GF-D8 (cell line): ENCODE data around the gene ADGRL1.
"Not testable (repeated sequence)": the region's sequence is repeated elsewhere in the genome, so short reads cannot be mapped to it uniquely, and the experiment has no call there.

Experiments
- DNase-seq: peaks from one replicate; lab custom pipeline; 2025; lab: John Stamatoyannopoulos, UW

The ADGRL1 gene

DNA sequence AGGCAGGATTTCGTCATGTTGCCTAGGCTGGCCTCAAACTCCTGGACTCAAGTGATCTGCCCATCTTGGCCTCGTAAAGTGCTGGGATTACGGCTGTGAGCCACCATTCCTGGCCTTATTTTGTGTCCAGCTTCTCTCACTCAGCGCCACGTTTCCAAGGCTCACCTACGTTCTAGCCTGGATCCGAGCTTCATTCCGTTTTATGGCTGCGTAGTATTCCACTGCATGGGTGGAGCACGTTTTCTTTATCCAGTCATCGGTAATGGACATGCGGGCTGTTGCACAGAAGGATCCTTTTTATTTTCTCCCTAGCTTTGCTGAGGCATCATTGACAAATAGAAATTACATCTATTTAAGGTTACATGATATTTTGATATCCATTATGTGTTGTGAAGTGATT lies 16.6 kb downstream of the ADGRL1 start:
- no peak for DNase-seq

DNA sequence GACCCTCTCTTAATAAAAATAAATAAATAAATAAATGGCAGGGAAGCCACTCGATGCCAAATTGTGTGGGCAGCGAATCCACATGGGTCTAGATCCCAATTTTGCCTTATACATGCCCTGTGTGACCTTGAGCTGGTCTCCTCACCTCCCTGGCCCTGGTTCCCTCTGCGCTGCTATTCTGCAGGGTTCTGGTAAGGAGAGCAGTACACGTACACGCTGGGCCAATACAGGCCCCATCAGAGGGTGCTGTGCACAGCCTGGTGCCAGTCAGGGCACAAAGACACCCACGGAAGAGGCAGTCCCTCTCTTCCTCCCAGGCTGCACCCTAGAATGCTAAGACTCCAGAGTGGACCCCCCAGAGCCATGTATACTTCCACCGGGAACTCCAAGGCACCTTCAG lies 17.9 kb downstream of the ADGRL1 start:
- not testable (repeated sequence) for DNase-seq

DNA sequence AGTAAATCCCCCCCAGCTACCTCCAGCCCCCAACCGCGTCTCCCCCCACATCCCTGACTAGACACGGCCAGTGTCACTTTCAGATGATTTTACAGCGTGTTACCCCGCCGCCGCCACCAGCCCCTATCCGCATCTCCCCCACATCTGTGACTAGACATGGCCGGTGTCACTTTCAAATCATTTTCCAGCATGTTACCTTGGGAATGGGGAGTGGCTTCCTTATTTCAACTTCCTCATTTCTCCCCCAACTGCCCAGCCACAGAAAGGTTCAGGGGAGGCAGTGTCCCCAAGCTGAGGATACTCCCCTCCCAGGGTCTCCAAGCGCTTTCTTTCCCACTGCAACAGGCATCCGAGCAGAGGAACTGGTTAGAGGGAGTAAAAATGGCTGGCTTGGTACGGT lies 18.4 kb downstream of the ADGRL1 start:
- peak; percentile 20 for DNase-seq

DNA sequence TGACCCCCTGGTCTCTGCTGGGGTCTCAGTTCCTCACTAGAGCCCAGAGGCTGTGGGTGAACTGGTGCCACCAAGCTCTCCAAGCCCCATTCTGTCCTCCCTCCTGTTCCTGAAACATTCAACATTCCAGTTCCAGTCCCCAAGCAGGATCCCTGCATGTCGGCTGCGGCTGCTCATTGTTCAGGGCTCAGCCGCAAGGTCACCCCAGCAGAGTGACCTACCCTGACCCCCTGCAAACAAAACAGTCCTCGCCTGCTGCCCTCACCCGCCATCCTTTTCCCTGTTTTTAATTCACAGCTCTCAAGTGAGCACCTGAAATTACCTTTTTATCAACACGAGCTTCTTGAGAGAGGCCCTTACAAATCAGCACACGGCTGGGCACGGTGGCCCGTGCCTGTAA lies 19.3 kb downstream of the ADGRL1 start:
- DNase-seq, result not testable (repeated sequence)

DNA sequence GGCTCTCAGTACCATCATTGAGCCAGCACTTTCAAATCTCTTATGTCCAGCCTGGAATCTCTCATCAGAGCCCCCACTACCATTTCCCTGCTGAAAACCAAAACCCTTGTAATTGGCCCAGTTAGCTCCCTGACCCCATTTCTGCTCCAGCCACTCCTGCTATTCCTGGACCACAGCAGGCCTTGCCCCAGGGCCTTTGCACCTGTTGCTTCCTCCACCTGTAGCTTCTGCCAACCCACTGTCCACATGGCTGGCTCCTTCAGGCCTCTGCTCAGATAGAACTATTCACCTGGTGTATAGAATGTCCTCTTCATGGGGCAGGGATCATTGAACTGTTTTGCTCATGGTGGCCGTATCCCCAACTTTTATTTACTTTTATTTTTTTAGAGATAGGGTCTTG lies 20.3 kb downstream of the ADGRL1 start:
- not testable (repeated sequence) for DNase-seq

DNA sequence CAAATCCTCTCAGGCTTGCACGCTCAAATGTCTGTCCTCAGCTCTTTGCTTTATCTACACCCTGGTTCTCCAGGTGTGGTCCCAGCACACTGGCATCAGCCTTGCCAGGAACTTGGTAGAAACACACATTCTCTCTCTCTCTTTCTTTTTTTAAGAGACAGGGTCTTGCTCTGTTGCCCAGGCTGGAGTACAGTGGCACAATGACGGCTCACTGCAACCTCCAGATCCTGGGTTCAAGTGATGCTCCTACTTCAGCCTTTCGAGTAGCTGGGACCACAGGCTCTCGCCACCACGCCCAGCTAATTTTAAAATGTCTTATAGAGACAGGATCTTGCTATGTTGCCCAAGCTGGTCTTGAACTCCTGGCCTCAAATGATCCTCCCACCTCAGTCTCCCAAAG lies 20.8 kb downstream of the ADGRL1 start:
- no peak for DNase-seq

DNA sequence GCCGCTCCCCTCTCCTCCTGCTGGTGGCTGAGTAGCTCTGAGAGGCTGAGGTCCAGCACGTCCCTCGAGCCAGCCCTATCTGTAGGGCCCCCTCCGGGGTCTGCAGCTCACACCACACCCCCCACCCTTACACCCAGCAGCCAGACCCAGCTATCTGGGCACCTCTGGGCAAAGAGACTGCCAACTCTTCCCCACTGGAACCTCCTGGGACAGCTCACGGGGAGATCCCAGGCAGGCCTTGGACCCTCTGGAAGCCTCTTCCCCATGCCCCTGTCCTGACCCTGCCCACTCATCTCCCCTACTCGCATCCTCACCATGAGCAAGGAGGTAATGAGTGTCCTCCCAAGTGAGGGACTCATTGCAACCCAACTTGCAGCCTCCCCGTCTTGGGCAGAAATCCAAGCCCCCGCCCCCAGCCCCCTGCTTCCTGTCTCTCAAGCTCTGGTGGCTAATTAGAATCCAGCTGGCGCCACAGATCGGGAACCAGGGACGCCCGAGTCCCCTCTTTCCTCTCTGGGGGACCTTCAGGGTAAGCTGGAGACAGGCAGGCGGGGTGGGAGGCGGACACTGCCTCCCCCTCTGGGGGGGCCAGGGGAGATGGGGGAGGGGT lies 22.1 kb downstream of the ADGRL1 start:
- no peak for DNase-seq

DNA sequence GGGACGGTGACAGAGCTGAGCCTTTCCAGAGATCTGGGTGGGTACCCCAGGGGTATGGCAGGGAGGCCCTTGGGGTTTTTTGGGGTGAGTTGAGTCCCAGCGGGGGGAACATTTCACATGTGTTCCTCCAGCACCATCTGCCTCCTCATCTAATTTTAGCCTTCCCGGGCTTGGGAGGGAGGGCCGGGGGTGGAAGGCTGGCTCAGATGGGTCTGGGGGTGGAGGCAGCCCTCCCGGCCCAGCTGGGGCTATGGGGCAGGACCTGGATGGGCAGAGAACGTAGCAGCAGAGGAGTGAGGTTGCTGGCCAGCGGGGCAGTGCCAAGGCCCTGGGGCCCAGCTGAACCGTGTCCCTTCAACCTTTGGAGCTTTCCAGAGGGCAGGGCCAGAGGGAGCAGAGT lies 23.5 kb downstream of the ADGRL1 start:
- DNase-seq, result no peak

DNA sequence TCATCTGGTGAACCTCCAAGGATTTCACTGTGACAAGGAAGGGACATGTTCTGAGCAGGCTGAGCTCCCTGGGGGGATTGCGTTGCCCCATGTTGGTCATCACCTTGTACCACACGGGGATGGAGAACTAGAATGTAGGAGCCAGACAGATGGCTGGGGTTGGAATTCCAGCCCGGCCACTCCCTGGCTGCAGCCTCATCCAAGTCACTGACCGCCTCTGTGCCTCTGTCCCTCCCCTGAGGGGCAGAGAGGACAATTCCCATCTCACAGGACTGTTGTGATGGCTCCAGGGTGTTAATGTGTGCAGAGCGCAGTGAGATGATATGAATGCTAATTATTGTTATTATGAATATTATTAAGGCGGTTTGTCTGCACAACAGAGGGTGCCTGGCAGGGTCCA lies 24.1 kb downstream of the ADGRL1 start:
- no peak for DNase-seq

DNA sequence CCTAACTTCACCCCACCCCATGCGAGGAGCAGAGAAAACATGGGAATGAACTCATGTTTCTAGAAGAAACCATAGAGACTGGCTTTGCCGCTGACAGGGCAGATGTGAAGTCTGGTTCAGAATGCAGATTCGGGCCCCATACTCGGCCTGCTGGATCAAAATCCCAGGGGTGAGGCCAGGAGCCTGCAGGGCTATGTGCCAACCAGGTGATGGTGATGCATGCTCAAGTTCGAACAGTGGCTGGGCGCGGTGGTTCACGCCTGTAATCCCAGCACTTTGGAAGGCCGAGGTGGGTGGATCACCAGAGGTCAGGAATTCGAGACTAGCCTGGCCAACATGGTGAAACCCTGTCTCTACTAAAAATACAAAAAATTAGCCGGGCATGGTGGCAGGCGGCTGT lies 24.8 kb downstream of the ADGRL1 start:
- not testable (repeated sequence) for DNase-seq

DNA sequence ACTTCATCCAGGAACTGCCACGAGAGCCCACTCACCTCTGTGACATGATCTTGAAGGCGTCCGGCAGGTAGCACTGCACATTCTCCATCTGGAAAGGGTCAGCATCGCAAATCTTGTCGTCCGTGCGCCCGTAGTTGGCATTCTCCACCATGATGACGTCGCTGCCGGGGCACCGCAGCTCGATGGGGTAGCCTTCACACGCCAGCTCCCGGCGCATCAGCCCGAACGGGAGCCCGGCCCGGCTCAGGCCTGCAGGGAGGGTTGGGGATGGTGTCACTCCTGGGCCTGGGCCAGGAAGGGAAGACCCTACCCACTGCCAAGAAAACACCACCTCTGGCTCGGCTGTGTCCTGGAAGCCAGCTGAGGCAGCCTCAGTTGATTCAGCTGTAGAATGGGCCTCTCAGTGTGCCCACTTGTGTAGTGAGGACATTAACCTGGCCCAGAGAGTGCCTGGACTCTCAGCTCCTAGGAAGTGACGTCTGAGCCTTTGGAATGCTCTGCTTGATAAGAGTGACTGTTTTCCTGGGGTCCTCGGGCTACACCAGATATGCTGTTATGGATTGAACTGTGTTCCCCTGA lies 28.4 kb downstream of the ADGRL1 start:
- DNase-seq, result no peak

DNA sequence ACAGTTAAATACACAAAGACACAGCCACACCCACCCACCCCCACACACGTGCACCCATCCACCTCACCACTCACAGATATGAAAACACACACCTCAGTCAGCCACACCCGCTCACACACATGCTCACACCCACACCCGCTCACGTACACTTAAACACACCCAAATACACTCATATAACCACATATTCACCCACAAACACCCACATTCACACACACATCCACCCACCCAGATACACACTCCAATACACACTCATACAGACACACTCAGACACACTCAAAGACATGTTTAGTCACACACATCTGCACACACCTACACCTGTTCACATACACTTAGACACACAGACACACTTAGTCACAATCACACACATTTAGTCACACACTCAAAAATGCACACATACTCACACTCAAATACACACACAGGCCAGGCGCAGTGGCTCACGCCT lies 30.6 kb downstream of the ADGRL1 start:
- DNase-seq, result no peak

DNA sequence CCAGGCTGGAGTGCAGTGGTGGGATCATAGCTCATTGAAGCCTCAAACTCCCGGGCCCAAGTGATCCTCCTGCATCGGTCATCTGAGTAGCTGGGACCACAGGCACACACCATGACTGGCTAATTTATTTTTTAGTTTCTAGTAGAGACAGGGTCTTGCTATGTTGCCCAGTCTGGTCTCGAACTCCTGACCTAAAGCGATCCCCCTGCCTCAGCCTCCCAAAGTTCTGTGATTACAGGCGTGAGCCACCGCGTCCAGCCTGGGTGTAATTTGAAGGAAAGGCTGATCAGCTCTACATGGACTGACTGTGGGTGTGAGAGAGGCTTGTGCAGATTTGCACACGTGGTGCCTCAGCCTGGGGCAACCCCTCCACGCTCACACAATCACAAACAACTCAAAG lies 31.1 kb downstream of the ADGRL1 start:
- DNase-seq, result no peak

DNA sequence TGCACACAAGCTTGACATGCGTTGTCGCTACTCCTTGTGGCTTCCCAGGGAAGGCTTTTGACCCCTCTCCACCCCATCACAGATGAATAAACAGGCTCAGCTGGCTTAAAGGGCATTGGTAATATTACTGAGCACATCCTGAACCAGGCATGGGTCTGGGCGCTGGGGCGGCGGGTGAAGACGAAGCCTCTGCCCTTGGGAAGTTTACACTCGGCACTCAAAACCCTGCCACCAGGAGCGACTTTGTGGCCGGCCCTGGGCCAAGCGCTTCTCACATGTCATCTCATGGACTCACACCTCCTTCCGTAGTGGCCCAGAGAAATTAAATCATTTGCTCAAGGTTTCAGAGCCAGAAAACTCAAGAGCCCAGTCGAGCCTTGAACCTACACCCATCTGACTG lies 37.0 kb downstream of the ADGRL1 start:
- DNase-seq, result no peak

DNA sequence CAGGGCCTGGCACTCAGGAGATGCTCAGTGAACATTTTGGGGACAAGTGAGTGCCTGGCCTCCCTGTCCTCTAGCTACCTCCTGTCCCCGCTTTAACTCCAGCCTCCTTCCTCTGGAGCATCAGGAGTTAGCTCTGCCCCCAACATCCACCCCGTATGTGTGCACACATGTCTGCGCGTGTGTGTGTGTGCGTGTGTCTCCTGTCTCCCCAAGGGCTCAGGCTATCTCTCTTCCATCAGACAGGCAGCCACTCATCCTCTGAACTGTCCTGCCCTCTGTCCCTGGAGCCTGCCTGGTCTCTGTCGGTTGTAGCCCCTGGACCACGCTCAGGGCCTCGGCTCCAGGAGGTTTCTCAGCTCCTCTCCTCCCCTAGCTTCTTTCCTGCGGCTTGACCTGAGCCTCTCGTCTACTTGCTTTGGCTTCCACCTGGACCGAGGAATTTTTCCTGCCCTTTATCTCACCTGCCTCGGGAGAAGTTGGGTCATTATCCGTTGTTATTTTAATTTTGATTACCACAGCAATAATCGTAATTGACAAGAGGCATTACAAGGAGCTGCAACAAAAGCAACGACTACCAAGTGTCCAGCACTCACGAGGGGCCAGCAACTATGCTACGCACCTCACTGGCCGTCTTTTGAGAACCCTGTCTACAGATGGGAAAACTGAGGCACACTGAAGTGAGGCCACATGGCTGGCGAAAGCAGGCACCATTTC lies 37.6 kb downstream of the ADGRL1 start:
- no peak for DNase-seq

DNA sequence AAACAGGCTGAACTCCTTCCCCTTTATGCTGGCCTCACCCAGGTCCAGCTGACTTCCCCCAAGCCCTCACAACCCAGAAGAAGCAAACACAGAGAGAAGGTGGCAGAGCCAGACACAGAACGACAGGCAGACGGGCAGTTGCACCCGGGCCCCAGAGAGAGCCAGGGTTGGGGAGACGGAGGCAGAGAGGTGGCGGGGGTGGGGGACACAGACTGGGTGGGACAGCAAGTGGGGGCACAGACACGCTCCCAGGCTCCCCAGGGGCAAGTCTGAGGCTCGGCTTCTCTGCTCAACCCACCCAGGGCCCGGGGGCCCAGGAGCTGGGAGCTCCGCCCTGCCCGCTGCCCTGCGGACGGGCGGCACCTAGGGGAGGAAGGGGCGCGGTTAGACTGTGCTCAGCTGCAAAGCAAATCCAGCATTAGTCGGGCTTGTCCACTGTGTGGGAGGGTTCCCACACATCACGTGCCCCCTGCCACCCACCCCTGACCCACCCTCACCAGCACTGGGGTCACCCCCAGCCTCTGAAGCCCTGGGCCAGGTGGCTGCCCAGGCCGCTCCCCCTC lies 38.3 kb downstream of the ADGRL1 start:
- no peak for DNase-seq

DNA sequence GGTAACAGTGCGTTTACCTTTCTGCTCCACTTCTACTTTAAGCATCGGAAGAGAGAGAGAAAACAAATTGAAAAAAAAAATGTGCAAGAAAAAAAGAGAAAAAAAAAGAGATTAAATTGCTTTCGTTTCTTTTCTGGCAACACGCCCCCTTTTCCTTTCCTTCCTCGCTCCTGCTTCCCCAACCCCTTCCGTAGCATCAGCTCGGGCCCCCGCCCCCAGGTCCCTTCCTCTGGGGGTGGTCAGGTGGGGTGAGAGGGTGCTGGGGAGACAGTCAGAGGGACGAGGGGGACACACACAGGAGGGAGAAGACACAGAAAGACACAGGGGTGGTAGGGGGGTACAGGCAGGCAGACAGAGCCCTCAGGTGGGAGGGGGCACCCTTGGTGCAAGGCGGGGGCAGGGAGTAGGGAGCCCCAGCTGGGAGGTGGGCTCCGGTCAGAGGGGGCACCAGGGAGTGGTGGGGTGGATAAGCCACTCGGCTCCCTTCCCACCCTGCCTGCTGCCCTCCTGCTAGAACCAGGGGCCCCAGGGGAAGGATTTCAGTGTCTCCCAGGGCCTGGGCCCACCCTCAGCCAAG lies 38.9 kb downstream of the ADGRL1 start:
- no peak for DNase-seq

DNA sequence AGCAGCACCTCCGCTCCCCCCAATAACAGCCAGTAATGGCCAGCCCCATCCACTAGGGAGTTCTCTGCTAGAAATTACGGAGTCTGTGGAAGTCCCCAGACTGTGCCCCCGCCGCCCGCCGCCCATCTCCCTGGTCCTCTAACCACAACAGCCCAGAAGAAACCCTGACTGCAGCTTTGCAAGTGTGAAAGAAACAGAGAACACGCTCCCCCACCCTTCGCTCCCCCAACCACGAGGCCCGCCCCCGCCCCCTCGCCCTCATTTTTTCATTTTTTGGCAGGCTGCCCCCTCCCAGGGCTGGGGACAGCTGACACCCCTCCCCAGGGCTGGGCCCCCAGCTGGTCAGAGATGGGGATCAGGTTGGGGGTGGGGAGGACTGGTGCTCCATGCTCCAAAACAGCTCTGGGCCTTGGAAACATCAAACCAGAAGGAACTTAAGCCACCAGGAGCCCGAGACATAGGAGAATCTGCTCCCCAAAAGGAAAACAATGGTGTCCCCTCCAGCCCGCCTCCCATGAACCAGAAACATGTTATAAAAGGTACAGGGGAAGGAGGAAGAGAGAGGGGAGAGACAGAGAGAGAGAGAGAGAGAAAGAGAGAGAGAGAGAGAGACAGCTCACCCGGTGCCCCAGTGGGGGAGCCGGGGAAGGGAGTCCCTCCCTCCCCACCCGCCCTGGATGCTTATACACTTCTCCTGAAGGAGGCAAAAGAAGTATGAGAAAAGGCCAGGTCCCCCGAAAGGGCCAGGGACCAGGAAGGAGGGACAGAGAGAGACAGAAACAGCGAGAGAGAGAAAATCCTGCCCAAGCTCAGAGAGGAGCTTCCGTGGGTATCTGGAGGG lies 39.8 kb downstream of the ADGRL1 start:
- no peak for DNase-seq

DNA sequence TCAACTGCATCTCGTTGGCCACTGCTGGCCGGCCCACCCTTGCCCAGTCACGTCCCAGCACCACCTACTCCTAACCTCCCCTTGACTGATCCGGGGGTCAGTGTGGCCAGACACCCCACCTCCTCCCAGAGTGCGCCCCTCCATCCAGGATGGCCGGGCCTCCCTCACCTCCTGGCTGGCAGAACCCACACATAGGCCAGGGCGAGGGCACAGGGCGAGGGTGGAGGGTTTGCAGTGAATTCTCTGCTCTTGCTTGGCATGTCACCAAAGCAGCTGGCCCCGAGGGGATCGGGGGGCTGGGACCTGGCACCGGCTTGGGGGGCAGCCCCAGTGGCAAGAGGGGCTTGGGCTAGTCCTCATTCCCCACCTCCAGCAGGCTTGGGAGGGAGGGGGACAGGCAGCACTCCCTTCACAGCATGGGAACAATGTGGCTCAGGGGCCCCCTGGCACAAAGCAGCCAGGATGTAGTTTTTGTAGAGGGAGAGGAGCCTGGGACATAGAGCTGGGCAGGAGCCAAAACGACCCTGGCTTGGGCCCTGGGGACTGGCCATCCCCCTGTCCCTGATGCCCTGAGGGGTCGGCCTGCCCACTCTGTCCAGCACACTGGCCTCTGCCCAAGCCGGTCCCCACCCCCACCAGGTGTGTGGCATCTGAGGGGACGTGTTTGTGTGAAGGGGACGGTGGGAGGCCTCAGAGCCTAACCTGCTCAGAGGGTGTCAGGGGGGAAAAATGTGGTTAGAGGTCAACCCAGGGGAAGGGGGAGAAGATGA lies 41.1 kb downstream of the ADGRL1 start:
- no peak for DNase-seq

DNA sequence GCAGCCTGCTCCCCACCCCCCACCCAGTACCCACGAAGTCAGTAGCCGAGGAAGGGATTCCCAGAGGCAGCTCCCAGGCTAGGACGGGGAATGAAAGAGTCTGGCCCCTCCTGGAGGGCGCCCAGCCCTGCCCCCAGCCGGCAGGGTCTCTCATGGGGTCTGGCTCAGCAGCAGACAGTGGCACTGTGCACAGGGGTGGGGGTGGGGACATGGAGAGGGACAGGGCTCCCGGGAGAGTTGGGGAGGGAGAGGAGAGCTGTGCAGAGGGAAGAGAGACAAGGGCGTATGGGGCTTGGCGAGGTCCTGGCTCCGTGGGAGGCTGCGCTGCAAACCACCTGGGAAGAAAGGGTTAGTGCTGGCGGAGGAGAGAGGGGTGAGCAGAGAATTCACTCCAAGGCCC lies 41.9 kb downstream of the ADGRL1 start:
- no peak for DNase-seq

DNA sequence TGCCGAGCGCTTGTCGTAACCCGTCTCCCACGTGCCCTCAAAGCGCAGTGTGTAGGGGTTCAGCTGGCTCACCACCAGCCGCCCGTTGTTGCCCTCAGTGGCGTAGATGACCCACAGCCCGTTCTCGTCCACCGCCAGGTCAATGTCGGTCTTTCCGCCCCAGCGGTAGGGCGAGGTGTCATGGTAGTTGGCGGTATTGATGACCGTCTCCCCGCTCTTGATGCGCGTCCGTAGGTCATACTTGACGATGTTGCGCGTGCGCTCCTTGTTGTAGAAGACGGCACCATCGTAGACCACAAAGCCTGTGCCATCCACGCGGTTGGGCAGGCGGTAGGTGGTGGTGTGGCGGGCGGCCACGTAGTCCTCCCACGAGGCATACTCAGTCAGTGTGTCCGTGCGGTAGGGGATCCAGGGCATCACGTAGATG lies 43.1 kb downstream of the ADGRL1 start:
- DNase-seq, result no peak
